IMR-90 (cell line): ENCODE measurements around the gene PSMB11. TPM values are rescaled to one million over a fixed set of nuclear protein-coding genes. Genes with fewer than 3 reads are reported as not detected.

Experiments used
- ATAC-seq: fragments of 200-7000 bp; cut with Tn5 transposase; 2 replicates; pipeline ENCODE4 v1.9.1; 2020; ENCODE audit warnings: low read depth, mild to moderate bottlenecking, moderate library complexity
- BruUV-seq: library from RNA; stranded (reverse); fragments of 400-500 nt; replicated peaks from 2 replicates; lab custom pipeline; 2021; lab: Mats Ljungman, UMichigan
- CTCF ChIA-PET: fragments of 300-600 bp; formaldehyde crosslinking; extraction: SDS; loops from one replicate; lab custom pipeline; 2021; ENCODE audit warnings: antibody characterized with exemption; lab: Yijun Ruan, JAX
- POLR2A ChIA-PET: fragments of 300-600 bp; sonication (Branson Sonifier 250); formaldehyde crosslinking; loops from one replicate; lab custom pipeline; 2022; ENCODE audit warnings: antibody characterized with exemption; ENCODE audit not compliant: unreplicated experiment; lab: Charles Lee
- DNase-seq: peaks from one replicate; pipeline ENCODE4 v3.0.0; 2013
- H2AFZ ChIP-seq: replicated peaks from 2 replicates; pipeline ENCODE3; 2013; ENCODE audit warnings: low read length, mild to moderate bottlenecking; ENCODE audit not compliant: poor library complexity
- H2AK5ac ChIP-seq: 2 replicates; pipeline ENCODE4 v1.6.1; 2013; ENCODE audit warnings: low read depth, low read length, inconsistent platforms
- H2AK9ac ChIP-seq: replicated peaks from 2 replicates; pipeline ENCODE3; 2013; ENCODE audit warnings: mild to moderate bottlenecking, low read depth, low read length, moderate library complexity; ENCODE audit not compliant: poor library complexity
- H2BK120ac ChIP-seq: 2 replicates; pipeline ENCODE4 v1.6.1; 2013; ENCODE audit warnings: low read depth, low read length, inconsistent platforms
- H2BK15ac ChIP-seq: 3 replicates; pipeline ENCODE4 v1.6.1; 2013; ENCODE audit warnings: low read depth, low read length, inconsistent platforms
- H2BK20ac ChIP-seq: 2 replicates; pipeline ENCODE4 v1.6.1; 2013; ENCODE audit warnings: low read depth, mild to moderate bottlenecking, inconsistent platforms, low read length, moderate library complexity
- H2BK5ac ChIP-seq: 2 replicates; pipeline ENCODE4 v1.6.1; 2013; ENCODE audit warnings: mild to moderate bottlenecking, low read depth, low read length, inconsistent platforms; ENCODE audit not compliant: poor library complexity, severe bottlenecking
- H3K14ac ChIP-seq: replicated peaks from 2 replicates; pipeline ENCODE4 v1.6.1; 2013; ENCODE audit warnings: low read depth, low read length, inconsistent platforms
- H3K18ac ChIP-seq: 2 replicates; pipeline ENCODE4 v1.6.1; 2013; ENCODE audit warnings: low read depth, low read length, control low read depth
- H3K23ac ChIP-seq: 2 replicates; pipeline ENCODE4 v1.6.1; 2013; ENCODE audit warnings: low read depth, low read length, inconsistent platforms
- H3K27ac ChIP-seq: 2 replicates; pipeline ENCODE4 v1.5.1; 2013; ENCODE audit warnings: mild to moderate bottlenecking, control low read depth, low read length; ENCODE audit not compliant: insufficient read depth
- H3K27me3 ChIP-seq: 2 replicates; pipeline ENCODE4 v1.6.1; 2013; ENCODE audit warnings: low read length; ENCODE audit not compliant: control insufficient read depth, insufficient read depth
- H3K36me3 ChIP-seq: 2 replicates; pipeline ENCODE4 v1.6.1; 2013; ENCODE audit warnings: low read length, mixed read lengths; ENCODE audit not compliant: control insufficient read depth, insufficient read depth
- H3K4ac ChIP-seq: 2 replicates; pipeline ENCODE4 v1.6.1; 2013; ENCODE audit warnings: low read depth, low read length, inconsistent platforms
- H3K4me1 ChIP-seq: 2 replicates; pipeline ENCODE4 v1.6.1; 2013; ENCODE audit warnings: low read length, mixed read lengths; ENCODE audit not compliant: control insufficient read depth, insufficient read depth
- H3K4me2 ChIP-seq: 2 replicates; pipeline ENCODE4 v1.6.1; 2013; ENCODE audit warnings: low read depth, mild to moderate bottlenecking, control low read depth, low read length, moderate library complexity
- H3K4me3 ChIP-seq: 2 replicates; pipeline ENCODE4 v1.5.1; 2013; ENCODE audit warnings: low read depth, mild to moderate bottlenecking, control low read depth, low read length, moderate library complexity; ENCODE audit not compliant: insufficient read depth
- H3K56ac ChIP-seq: 2 replicates; pipeline ENCODE4 v1.6.1; 2013; ENCODE audit warnings: low read length, inconsistent platforms; ENCODE audit not compliant: insufficient read depth; ENCODE audit errors: extremely low read depth
- H3K79me1 ChIP-seq, 2 experiments: 2 replicates each; pipeline ENCODE4 v1.6.1; 2013; ENCODE audit warnings: low read length in 2 of 2, inconsistent platforms in 1 of 2, low read depth in 1 of 2
- H3K9ac ChIP-seq: 2 replicates; pipeline ENCODE4 v1.6.1; 2013; ENCODE audit warnings: low read depth, low read length, control low read depth
- H3K9me1 ChIP-seq: 2 replicates; pipeline ENCODE4 v1.6.1; 2013; ENCODE audit warnings: low read length, inconsistent platforms; ENCODE audit not compliant: insufficient read depth
- H3K9me3 ChIP-seq: 2 replicates; pipeline ENCODE4 v1.6.1; 2013; ENCODE audit warnings: low read length; ENCODE audit not compliant: control insufficient read depth, insufficient read depth
- H4K20me1 ChIP-seq: 2 replicates; pipeline ENCODE4 v1.6.1; 2013; ENCODE audit warnings: low read length, inconsistent platforms; ENCODE audit not compliant: insufficient read depth
- H4K5ac ChIP-seq: 2 replicates; pipeline ENCODE4 v1.6.1; 2013; ENCODE audit warnings: mild to moderate bottlenecking, low read depth, low read length, control low read depth
- H4K8ac ChIP-seq, 2 experiments: 2 replicates each; pipeline ENCODE4 v1.6.1; 2013; ENCODE audit warnings: low read depth in 2 of 2, low read length in 2 of 2, control low read depth in 1 of 2, inconsistent platforms in 1 of 2
- H4K91ac ChIP-seq: 2 replicates; pipeline ENCODE4 v1.6.1; 2013; ENCODE audit warnings: low read depth, low read length, inconsistent platforms; ENCODE audit not compliant: insufficient read depth
- BHLHE40 ChIP-seq: fragments of 150-350 bp; IDR thresholded peaks from 2 replicates; pipeline ENCODE4 v1.6.1; 2016; ENCODE audit warnings: mild to moderate bottlenecking, low read depth, low read length
- CEBPB ChIP-seq: IDR thresholded peaks from 2 replicates; pipeline ENCODE4 v1.6.1; 2012; ENCODE audit warnings: low read depth, low read length, improper control_type of control experiment
- CHD1 ChIP-seq: IDR thresholded peaks from 2 replicates; pipeline ENCODE4 v1.6.1; 2012; ENCODE audit warnings: low read depth, low read length, improper control_type of control experiment
- FOS ChIP-seq: fragments of 150-350 bp; IDR thresholded peaks from 2 replicates; pipeline ENCODE4 v1.6.1; 2016; ENCODE audit warnings: low read depth, low read length
- MAFK ChIP-seq: IDR thresholded peaks from 2 replicates; pipeline ENCODE4 v1.6.1; 2012; ENCODE audit warnings: low read depth, low read length, improper control_type of control experiment
- MAZ ChIP-seq: IDR thresholded peaks from 2 replicates; pipeline ENCODE4 v1.6.1; 2012; ENCODE audit warnings: low read depth, mild to moderate bottlenecking, low read length, improper control_type of control experiment, moderate library complexity, borderline replicate concordance
- MXI1 ChIP-seq: IDR thresholded peaks from 2 replicates; pipeline ENCODE4 v1.6.1; 2012; ENCODE audit warnings: low read depth, mild to moderate bottlenecking, low read length, moderate library complexity, borderline replicate concordance
- NFE2L2 ChIP-seq: fragments of 150-350 bp; IDR thresholded peaks from 2 replicates; pipeline ENCODE4 v1.6.1; 2016; ENCODE audit warnings: low read depth, mild to moderate bottlenecking, low read length
- POLR2A ChIP-seq: IDR thresholded peaks from 2 replicates; pipeline ENCODE4 v1.6.1; 2012; ENCODE audit warnings: mild to moderate bottlenecking, low read depth, low read length
- RAD21 ChIP-seq: IDR thresholded peaks from 2 replicates; pipeline ENCODE4 v1.6.1; 2012; ENCODE audit warnings: low read length, improper control_type of control experiment
- RCOR1 ChIP-seq: IDR thresholded peaks from 2 replicates; pipeline ENCODE4 v1.6.1; 2012; ENCODE audit warnings: mild to moderate bottlenecking, low read length, improper control_type of control experiment; ENCODE audit not compliant: insufficient replicate concordance
- RFX5 ChIP-seq: IDR thresholded peaks from 2 replicates; pipeline ENCODE4 v1.8.0; 2012; ENCODE audit warnings: low read depth, mild to moderate bottlenecking, low read length, moderate library complexity
- SMC3 ChIP-seq: fragments of 150-350 bp; IDR thresholded peaks from 2 replicates; pipeline ENCODE4 v1.6.1; 2016; ENCODE audit warnings: low read depth, mild to moderate bottlenecking, antibody characterized with exemption, low read length, moderate library complexity
- WGBS, 2 experiments: methylation state at CpG; one replicate each; pipeline versions ENCODE4 v1.1.5 to v1.1.7; 2013; ENCODE audit warnings: missing lambda C conversion rate in 2 of 2; ENCODE audit not compliant: insufficient read length in 1 of 2; ENCODE audit errors: extremely low coverage in 2 of 2; 5-methylcytosine and 5-hydroxymethylcytosine counted together
- dilution Hi-C: fragments of 300-500 bp; cut with HindIII; formaldehyde crosslinking; loops from one replicate; pipeline ENCODE4 v1.14.3; 2018; ENCODE audit warnings: low sequenced_read_pairs; ENCODE audit not compliant: unreplicated experiment
- in situ Hi-C: fragments of 300-500 bp; cut with MboI; formaldehyde crosslinking; loops from 3 replicates; pipeline ENCODE4 v1.14.3; 2019; ENCODE audit warnings: low sequenced_read_pairs, inconsistent platforms, mixed read lengths
- intact Hi-C: fragments of 100-400 bp; cut with micrococcal nuclease; formaldehyde crosslinking; loops from 2 replicates; pipeline ENCODE4 v1.10.0; 2022
- polyA plus RNA-seq, 3 experiments: library from polyadenylated mRNA; depleted of rRNA; stranded (reverse); fragments of >200 nt; gene quantifications; 2 replicates each; pipeline ENCODE4 v1.2.3, GENCODE V29; 2012; ENCODE audit warnings: low replicate concordance in 1 of 3
- total RNA-seq: library from RNA; depleted of rRNA; stranded (reverse); fragments of >200 nt; gene quantifications from 2 replicates; pipeline ENCODE4 v1.2.3, GENCODE V29; 2012
- TF ChIP-seq, protein P1 (sequence below): conservative IDR thresholded peaks from 2 replicates; pipeline ENCODE4 v1.5.1; 2012; ENCODE audit warnings: mild to moderate bottlenecking, low read depth, low read length, improper control_type of control experiment
- TF ChIP-seq, protein P2 (sequence below): fragments of 150-350 bp; IDR thresholded peaks from 2 replicates; pipeline ENCODE4 v1.6.1; 2017; ENCODE audit warnings: mild to moderate bottlenecking, antibody characterized with exemption, low read length, low read depth
- TF ChIP-seq, protein P3 (sequence below): fragments of 150-350 bp; IDR thresholded peaks from 2 replicates; pipeline ENCODE4 v1.6.1; 2016; ENCODE audit warnings: low read depth, mild to moderate bottlenecking, low read length, moderate library complexity, borderline replicate concordance

Gene PSMB11
- total and polyA plus RNA-seq, 2 of the 4 experiments (the other 2 are of a cell fraction): not detected

DNA sequence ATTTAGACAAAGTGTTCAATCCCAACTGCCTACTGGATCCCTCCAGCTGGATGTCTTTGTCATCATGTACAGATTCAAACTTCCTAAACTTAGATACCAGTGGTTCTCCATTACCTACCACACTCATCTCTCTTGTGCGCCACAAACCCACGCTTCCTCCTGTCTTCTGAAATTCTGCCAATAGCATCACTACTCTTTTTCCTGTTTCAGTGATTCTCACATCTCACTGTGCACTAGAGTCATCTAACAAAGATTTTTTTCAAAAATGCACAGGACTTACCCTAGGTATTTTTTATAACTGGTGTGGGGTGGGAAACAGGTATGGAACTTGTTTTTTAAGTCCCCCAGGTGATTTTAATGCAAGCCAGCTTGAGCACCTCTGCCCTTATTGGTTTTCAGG lies 13.2 kb upstream of the PSMB11 start:
- intact Hi-C loops: no loop called here
- WGBS, 2 experiments: 62% methylated on average over 2 of the region's 2 CpGs; no CpG with 5 or more reads in 1 of the 2 experiments
- dilution Hi-C loops: no loop called here
- Histone ChIP-seq H4K5ac (no peak overlapping the region), H3K56ac (no peak overlapping the region), H2AK5ac (no peak overlapping the region), H2BK15ac (no peak overlapping the region), H2BK120ac (no peak overlapping the region), H3K18ac (no peak overlapping the region), H3K27me3 (no peaks in the 10 kb centered on the region), H2AK9ac (no peak overlapping the region), H2AFZ (no peak overlapping the region), H3K27ac (no peak overlapping the region), H2BK20ac (no peak overlapping the region), H3K4me2 (no peak overlapping the region), H3K36me3 (peaks cover 28% of the 10 kb centered on the region), H3K4ac (no peak overlapping the region), H4K8ac (no peak overlapping the region), H4K20me1 (peaks cover 15% of the 10 kb centered on the region), H3K4me3 (no peak overlapping the region), H3K9ac (no peak overlapping the region), H3K79me1 (peaks cover 31 to 49% of the 10 kb centered on the region in 2 experiments), H3K9me1 (peaks cover 14% of the 10 kb centered on the region), H3K9me3 (no peaks in the 10 kb centered on the region), H3K14ac (no peak overlapping the region), H3K23ac (no peak overlapping the region; the same call in 1 of the 2 replicates), H4K91ac (no peak overlapping the region), H2BK5ac (no peak overlapping the region), H3K4me1 (peaks cover 16% of the 10 kb centered on the region)
- ATAC-seq (no peak), DNase-seq (peak; percentile 61)
- POLR2A ChIA-PET: interaction anchor here (0.6 kb wide), 1 partner anchor 12 kb away, joined by 3 read pairs; no protein-coding TSS in a partner anchor
- TF ChIP-seq RCOR1 (no peak), RFX5 (no peak), MAZ (no peak), MAFK (no peak), MXI1 (no peak), NFE2L2 (no peak), BHLHE40 (no peak), CEBPB (no peak), SMC3 (no peak), CHD1 (no peak), POLR2A (no peak), RAD21 (no peak), FOS (no peak)
- TF ChIP-seq, protein P1, sequence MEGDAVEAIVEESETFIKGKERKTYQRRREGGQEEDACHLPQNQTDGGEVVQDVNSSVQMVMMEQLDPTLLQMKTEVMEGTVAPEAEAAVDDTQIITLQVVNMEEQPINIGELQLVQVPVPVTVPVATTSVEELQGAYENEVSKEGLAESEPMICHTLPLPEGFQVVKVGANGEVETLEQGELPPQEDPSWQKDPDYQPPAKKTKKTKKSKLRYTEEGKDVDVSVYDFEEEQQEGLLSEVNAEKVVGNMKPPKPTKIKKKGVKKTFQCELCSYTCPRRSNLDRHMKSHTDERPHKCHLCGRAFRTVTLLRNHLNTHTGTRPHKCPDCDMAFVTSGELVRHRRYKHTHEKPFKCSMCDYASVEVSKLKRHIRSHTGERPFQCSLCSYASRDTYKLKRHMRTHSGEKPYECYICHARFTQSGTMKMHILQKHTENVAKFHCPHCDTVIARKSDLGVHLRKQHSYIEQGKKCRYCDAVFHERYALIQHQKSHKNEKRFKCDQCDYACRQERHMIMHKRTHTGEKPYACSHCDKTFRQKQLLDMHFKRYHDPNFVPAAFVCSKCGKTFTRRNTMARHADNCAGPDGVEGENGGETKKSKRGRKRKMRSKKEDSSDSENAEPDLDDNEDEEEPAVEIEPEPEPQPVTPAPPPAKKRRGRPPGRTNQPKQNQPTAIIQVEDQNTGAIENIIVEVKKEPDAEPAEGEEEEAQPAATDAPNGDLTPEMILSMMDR: no peak
- TF ChIP-seq, protein P2, sequence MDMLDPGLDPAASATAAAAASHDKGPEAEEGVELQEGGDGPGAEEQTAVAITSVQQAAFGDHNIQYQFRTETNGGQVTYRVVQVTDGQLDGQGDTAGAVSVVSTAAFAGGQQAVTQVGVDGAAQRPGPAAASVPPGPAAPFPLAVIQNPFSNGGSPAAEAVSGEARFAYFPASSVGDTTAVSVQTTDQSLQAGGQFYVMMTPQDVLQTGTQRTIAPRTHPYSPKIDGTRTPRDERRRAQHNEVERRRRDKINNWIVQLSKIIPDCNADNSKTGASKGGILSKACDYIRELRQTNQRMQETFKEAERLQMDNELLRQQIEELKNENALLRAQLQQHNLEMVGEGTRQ: no peak
- TF ChIP-seq, protein P3, sequence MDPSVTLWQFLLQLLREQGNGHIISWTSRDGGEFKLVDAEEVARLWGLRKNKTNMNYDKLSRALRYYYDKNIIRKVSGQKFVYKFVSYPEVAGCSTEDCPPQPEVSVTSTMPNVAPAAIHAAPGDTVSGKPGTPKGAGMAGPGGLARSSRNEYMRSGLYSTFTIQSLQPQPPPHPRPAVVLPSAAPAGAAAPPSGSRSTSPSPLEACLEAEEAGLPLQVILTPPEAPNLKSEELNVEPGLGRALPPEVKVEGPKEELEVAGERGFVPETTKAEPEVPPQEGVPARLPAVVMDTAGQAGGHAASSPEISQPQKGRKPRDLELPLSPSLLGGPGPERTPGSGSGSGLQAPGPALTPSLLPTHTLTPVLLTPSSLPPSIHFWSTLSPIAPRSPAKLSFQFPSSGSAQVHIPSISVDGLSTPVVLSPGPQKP: no peak
- BruUV-seq: no TSS peak
- in situ Hi-C loops: no loop called here
- CTCF ChIA-PET: interaction anchor here (1.0 to 1.6 kb wide), 3 partner anchors 20 to 34 kb away, joined by 3 to 5 read pairs (median 3); no protein-coding TSS in a partner anchor
